Tibial artery (tissue), 4 donors: ENCODE measurements around the gene SLCO2A1.

Experiments used
- DNase-seq, 2 donors: peaks; one replicate each; pipeline ENCODE4 v3.0.0-alpha.2; 2019
- H3K27ac ChIP-seq, 2 donors: fragments of 200-600 bp; sonication (generic) in 1 of 2; 1 replicate in 1 of 2; 2 replicates in 1 of 2; pipeline ENCODE4 v1.5.1; 2018 to 2019; ENCODE audit warnings: mild to moderate bottlenecking in 1 of 2
- H3K27me3 ChIP-seq, 2 donors: fragments of 200-600 bp; sonication (generic) in 1 of 2; one replicate each; pipeline versions ENCODE4 v1.5.1 to v1.6.0; 2016 to 2019
- H3K36me3 ChIP-seq, 3 donors: fragments of 200-600 bp; sonication (generic) in 2 of 3; one replicate each; pipeline ENCODE4 v1.5.1; 2016 to 2019; ENCODE audit warnings: mild to moderate bottlenecking in 2 of 3
- H3K4me1 ChIP-seq, 4 donors: fragments of 200-600 bp; sonication (generic) in 2 of 4; 1 replicate in 3 of 4; 2 replicates in 1 of 4; pipeline ENCODE4 v1.5.1; 2016 to 2019
- H3K4me3 ChIP-seq, 2 donors: fragments of 200-600 bp; sonication (generic) in 1 of 2; 1 replicate in 1 of 2; 2 replicates in 1 of 2; pipeline ENCODE4 v1.5.1; 2018 to 2019; ENCODE audit warnings: mild to moderate bottlenecking in 2 of 2
- H3K9me3 ChIP-seq, 3 donors: fragments of 200-600 bp; sonication (generic) in 1 of 3; one replicate each; pipeline ENCODE4 v1.5.1; 2016 to 2019
- intact Hi-C: fragments of 100-400 bp; cut with DNase I; formaldehyde crosslinking; loops from one replicate; pipeline ENCODE4 v1.15.0; 2023; ENCODE audit warnings: low total_unique reads
- TF ChIP-seq, protein P1 (sequence below), 2 experiments: fragments of 200-600 bp in 1 of 2; fragments of 450-650 bp in 1 of 2; IDR thresholded peaks; one replicate each; pipeline ENCODE4 v1.5.1; 2017 to 2019; ENCODE audit warnings: antibody characterized with exemption in 2 of 2, mild to moderate bottlenecking in 1 of 2, moderate library complexity in 1 of 2

SLCO2A1 gene

DNA sequence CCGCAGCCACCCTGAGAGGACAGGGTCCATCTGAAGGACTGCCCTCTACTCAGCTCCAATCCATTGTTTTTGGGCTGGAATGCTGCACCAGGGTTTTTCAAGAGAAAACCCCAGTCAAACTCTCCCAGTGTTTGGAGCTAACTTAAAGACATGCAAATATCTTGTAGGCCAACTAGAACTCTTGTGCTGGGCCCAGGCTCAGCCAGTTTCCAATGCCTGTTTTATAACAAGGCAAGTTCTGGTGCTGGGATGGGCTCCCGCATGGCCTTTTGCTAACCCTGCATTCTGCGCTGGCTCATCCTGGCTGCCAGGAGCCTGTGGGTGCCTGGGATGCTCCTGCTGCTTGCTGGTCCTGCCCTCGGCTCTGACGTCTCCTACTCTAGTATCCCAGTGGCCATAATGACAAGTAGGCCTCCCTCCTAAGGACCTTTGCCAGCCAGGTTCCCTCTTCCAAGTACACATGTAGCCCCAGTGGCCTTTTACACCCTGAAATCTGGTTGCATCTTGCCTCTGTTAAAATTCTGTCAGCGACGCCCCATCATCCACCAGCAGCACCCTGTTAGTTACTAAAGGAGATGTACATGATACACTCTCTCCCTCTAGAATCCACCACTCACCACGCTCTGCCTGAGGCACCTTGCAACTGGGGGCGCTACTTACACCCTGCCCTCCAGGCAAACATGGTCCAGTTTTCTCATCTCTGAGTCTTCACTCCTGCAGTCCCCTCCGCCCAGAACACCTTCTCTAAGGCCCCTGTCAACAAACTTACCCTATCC, 103.6 kb downstream of the SLCO2A1 start:
- DNase-seq: peak in 1 of 2 donors; percentile 55
- Histone ChIP-seq H3K4me3 (no peak overlapping the region), H3K27ac (no peak overlapping the region), H3K9me3 (no peaks in the 10 kb centered on the region), H3K4me1 (peaks cover 0 to 16% (median 10%) of the 10 kb centered on the region in 4 donors), H3K27me3 (peaks cover 0 to 3% of the 10 kb centered on the region in 2 donors), H3K36me3 (no peaks in the 10 kb centered on the region)
- intact Hi-C loops: loop anchor here (5.0 to 10.0 kb wide), 2 partner anchors 104 to 261 kb away; partner anchors contain the start of gene TOPBP1
- TF ChIP-seq, protein P1, sequence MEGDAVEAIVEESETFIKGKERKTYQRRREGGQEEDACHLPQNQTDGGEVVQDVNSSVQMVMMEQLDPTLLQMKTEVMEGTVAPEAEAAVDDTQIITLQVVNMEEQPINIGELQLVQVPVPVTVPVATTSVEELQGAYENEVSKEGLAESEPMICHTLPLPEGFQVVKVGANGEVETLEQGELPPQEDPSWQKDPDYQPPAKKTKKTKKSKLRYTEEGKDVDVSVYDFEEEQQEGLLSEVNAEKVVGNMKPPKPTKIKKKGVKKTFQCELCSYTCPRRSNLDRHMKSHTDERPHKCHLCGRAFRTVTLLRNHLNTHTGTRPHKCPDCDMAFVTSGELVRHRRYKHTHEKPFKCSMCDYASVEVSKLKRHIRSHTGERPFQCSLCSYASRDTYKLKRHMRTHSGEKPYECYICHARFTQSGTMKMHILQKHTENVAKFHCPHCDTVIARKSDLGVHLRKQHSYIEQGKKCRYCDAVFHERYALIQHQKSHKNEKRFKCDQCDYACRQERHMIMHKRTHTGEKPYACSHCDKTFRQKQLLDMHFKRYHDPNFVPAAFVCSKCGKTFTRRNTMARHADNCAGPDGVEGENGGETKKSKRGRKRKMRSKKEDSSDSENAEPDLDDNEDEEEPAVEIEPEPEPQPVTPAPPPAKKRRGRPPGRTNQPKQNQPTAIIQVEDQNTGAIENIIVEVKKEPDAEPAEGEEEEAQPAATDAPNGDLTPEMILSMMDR (IDR thresholded peaks at IDR 0.05): no peak

DNA sequence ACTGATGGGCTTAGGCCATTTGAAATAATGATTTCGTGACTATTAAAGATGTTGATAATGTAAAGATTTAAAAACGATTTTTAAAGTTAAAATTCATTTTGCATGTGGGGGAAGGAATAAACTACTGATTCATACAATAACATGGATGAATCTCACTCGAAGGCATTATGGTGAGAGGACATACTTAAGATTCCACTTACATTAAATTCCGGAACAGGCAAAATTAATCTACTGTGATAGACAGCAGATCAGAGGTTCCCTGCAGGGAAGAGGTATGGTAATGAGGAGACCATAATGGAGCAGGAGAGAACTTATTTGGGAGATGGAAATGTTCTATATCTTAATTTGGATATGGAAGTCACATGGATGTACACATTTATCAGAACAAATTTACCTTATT, 105.7 kb downstream of the SLCO2A1 start:
- no peak overlapping the region for H3K4me3 ChIP-seq
- DNase-seq: no peak
- H3K9me3 ChIP-seq: no peaks in the 10 kb centered on the region
- no peak overlapping the region for H3K27ac ChIP-seq
- H3K4me1 ChIP-seq: peaks cover 0 to 16% (median 10%) of the 10 kb centered on the region in 4 donors
- H3K36me3 ChIP-seq: no peaks in the 10 kb centered on the region
- H3K27me3 ChIP-seq: peaks cover 0 to 3% of the 10 kb centered on the region in 2 donors
- TF ChIP-seq, protein P1 (IDR thresholded peaks at IDR 0.05): no peak
- intact Hi-C loops: loop anchor here (10.0 kb wide), 1 partner anchor 259 kb away; the partner anchor contains the start of gene TOPBP1

DNA sequence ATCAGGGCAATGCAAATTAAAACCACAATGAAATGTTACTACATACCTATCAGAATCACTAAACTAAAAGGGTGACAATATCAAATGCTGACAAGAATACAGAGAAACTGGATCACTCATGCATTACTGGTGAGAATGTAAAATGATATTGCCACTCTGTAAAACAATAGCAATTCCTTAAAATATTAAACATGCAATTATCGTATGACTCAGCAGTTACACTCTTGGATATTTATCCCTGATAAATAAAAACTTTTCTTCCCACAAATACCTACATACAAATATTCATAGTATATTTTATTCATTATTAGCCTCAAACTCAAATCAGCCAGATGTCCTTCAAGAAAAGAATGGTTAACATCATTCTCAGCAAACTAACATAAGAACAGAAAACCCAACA, 108.1 kb downstream of the SLCO2A1 start:
- no peaks in the 10 kb centered on the region for H3K36me3 ChIP-seq
- H3K27ac ChIP-seq: no peak overlapping the region
- TF ChIP-seq, protein P1 (IDR thresholded peaks at IDR 0.05): no peak
- no peaks in the 10 kb centered on the region for H3K4me1 ChIP-seq
- H3K4me3 ChIP-seq: no peak overlapping the region
- intact Hi-C loops: loop anchor here (10.0 kb wide), 1 partner anchor 257 kb away; the partner anchor contains the start of gene TOPBP1
- H3K9me3 ChIP-seq: peaks cover 0 to 5% (median 0%) of the 10 kb centered on the region in 3 donors
- no peak for DNase-seq
- H3K27me3 ChIP-seq: peaks cover 0 to 3% of the 10 kb centered on the region in 2 donors

DNA sequence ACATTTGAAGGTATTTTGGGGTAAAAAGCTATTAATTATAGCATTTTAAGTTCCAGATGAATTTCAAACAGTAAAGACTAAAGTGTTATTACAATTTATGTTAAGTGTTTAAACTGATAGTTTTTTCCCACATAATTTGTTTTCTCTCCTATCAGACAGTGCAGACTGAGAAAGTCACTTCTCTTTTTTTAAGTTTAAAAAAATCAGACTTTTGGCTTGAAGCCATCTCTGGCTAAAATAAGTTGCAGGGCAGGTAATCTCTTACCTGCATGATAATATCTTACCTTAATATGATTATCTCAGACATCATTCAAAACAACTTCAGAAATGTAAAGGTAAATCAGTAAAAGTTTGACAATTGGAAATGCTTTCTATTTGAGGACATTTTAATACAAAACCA, 112.6 kb downstream of the SLCO2A1 start:
- Histone ChIP-seq H3K4me1 (no peaks in the 10 kb centered on the region), H3K36me3 (no peaks in the 10 kb centered on the region), H3K9me3 (peaks cover 0 to 5% (median 0%) of the 10 kb centered on the region in 3 donors), H3K4me3 (no peak overlapping the region), H3K27ac (no peak overlapping the region), H3K27me3 (peaks cover 0 to 17% of the 10 kb centered on the region in 2 donors)
- TF ChIP-seq, protein P1 (IDR thresholded peaks at IDR 0.05): no peak
- no peak for DNase-seq
- intact Hi-C loops: no loop called here

DNA sequence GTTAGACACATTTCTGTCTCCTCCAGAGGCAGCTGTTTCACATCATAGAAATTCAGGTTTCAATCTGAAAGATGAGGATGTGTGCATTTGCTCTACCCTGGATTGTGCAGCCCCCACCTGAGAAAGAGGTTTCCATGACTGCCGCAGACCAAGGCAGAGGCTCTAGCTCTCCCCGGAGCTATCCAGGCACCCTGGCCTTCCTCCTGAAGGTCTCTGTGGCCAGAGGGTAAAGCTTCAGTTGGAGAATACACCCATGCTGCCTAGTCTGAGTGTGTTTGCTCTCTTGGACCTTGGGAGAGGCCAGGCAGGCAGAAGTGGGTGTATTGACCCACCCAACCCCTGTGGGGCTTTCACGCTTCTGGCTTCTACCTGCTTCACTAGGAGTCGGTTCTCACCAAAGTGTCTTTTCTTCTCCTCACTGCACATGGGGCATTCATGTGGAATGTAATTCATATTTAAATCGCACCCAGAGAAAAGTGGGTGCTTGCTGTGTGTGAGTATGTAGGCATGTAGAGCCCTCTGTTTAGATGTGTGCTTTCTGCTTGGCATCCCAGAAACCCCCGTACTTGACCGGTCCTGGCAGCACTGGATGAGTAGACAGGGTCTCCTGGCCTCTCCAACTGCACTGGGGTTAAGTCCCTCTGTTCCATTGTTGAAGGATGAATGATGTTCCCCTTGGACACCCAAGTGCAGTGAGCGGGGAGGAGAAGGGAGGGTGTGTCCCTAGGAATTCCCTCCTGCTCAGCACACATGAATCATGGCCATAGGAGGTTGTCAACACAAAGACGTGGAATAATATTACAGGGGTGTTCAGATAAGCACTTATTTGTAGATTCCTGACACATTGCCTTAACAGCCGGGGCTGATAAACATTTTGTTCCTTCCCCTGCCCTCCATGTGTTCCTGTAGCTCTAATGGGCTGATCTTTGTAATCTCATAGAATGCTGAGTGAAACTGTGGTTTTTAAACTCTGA, 113.8 kb downstream of the SLCO2A1 start:
- intact Hi-C loops: no loop called here
- Histone ChIP-seq H3K4me1 (no peaks in the 10 kb centered on the region), H3K4me3 (no peak overlapping the region), H3K27ac (no peak overlapping the region), H3K27me3 (peaks cover 0 to 17% of the 10 kb centered on the region in 2 donors), H3K36me3 (no peaks in the 10 kb centered on the region), H3K9me3 (peaks cover 0 to 5% (median 0%) of the 10 kb centered on the region in 3 donors)
- TF ChIP-seq, protein P1 (IDR thresholded peaks at IDR 0.05): no peak
- DNase-seq: no peak
